Bronchial epithelial cell (primary cell): ENCODE results near the gene SGTA. TPM values are rescaled to one million over a fixed set of nuclear protein-coding genes. Genes with fewer than 3 reads are reported as not detected.

ENCODE experiments used
- DNase-seq: peaks from one replicate; pipeline ENCODE4 v3.0.0-alpha.2; 2010; ENCODE audit warnings: low read depth
- FAIRE-seq: peaks from 2 replicates; lab custom pipeline; 2011; peaks lifted over from hg19 to GRCh38; lab: Jason Lieb, UNC
- H3K27me3 ChIP-seq: 2 replicates; pipeline ENCODE4 v1.5.1; 2011; ENCODE audit warnings: low read length; ENCODE audit not compliant: control insufficient read depth, insufficient read depth
- H3K36me3 ChIP-seq: 2 replicates; pipeline ENCODE4 v1.5.1; 2011; ENCODE audit warnings: low read length; ENCODE audit not compliant: control insufficient read depth, insufficient read depth
- H3K4me3 ChIP-seq: 2 replicates; pipeline ENCODE4 v1.5.1; 2011; ENCODE audit warnings: mild to moderate bottlenecking, low read depth, low read length, control low read depth
- CTCF ChIP-seq: IDR thresholded peaks from 2 replicates; pipeline ENCODE4 v1.5.1; 2011; ENCODE audit warnings: mild to moderate bottlenecking, moderate library complexity, low read length, control low read depth, inconsistent platforms; ENCODE audit not compliant: insufficient read depth, severe bottlenecking
- total RNA-seq: library from RNA; depleted of rRNA; stranded (reverse); fragments of >200 nt; gene quantifications from 2 replicates; pipeline ENCODE4 v1.2.1, GENCODE V29; 2014

The SGTA gene
- total RNA-seq, 1 donor from 2014 or later = 19.7 TPM

DNA sequence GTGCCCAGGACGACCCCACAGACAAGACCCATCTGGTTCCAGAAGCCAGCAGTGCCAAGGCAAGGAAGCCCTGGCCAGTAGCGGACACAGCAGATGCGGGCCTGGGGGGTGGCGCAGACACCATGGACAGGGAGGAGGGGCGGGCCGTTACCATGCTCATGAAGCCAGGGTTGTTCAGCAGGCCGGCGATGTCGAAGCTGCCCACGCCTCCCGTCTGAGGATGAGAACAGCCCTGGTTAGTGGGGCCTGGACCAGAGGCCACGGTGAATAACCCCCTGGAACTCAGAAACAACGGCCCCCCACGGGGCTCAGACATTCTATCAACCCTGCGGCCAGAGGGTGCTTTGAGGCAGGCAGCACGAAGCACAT lies 21.8 kb downstream of the SGTA start:
- FAIRE-seq (no peak), DNase-seq (no peak)
- Histone ChIP-seq H3K27me3 (no peaks in the 10 kb centered on the region), H3K36me3 (peaks cover 28% of the 10 kb centered on the region), H3K4me3 (no peak overlapping the region)
- no peak for TF ChIP-seq CTCF

DNA sequence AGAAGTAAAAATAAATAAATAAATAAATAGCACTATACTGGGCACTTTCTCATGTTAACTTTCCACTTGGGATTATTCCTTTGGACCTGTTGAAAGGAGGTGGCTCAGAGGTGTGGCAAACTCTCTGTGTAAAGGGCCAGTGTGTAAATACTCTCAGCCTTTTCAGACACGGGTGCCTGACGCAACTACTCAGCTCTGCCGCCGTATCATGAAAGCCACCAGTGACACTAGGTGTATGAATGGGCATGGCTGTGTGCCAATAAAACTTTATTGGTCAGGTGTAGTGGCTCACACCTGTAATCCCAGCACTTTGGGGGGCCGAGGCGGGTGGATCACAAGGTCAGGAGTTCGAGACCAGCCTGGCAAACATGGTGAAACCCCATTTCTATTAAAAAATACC lies 23.1 kb downstream of the SGTA start:
- no peak for FAIRE-seq

DNA sequence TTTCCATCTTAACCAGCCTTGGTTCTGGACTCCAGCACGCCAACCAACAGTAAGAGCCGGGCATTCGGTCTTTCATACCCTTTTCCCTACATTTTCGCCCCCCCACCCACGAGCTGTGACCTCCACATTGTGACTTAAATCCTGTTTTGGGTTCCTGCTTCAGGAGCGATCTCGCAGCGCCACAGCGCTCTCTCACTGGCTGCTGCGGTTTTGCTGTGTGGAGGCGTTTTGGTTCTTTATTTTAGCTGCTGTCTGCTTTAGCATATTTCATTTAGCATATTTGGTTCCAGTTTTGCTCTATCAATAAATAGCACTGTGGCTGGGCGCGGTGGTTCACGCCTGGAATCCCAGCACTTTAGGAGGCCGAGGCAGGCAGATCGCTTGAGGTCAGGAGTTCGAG lies 23.7 kb downstream of the SGTA start:
- Histone ChIP-seq H3K27me3 (no peaks in the 10 kb centered on the region), H3K36me3 (peaks cover 28% of the 10 kb centered on the region), H3K4me3 (no peak overlapping the region)
- DNase-seq (no peak), FAIRE-seq (peak; percentile 68)
- no peak for TF ChIP-seq CTCF

More for the DNA sequence above, 23.1 kb downstream of the SGTA start:
- TF ChIP-seq CTCF = no peak
- DNase-seq = no peak
- peaks cover 29% of the 10 kb centered on the region for H3K36me3 ChIP-seq
- no peaks in the 10 kb centered on the region for H3K27me3 ChIP-seq
- no peak overlapping the region for H3K4me3 ChIP-seq

- FAIRE-seq (peak; percentile 55), DNase-seq (no peak)
- H3K27me3 ChIP-seq = no peaks in the 10 kb centered on the region
- peaks cover 28% of the 10 kb centered on the region for H3K36me3 ChIP-seq
- no peak for TF ChIP-seq CTCF
- no peak overlapping the region for H3K4me3 ChIP-seq
These were observed 24.3 kb downstream of the SGTA start for GRCh38 chr19:2758601-2759313.

GRCh38 chr19:2756921-2757881 lies 25.9 kb downstream of the SGTA start:
- FAIRE-seq = no peak
- H3K36me3 ChIP-seq = peaks cover 19% of the 10 kb centered on the region
- DNase-seq = no peak

More at GRCh38 chr19:2756921-2757881, 25.9 kb downstream of the SGTA start:
- no peak for TF ChIP-seq CTCF
- H3K4me3 ChIP-seq = no peak overlapping the region
- H3K27me3 ChIP-seq = no peaks in the 10 kb centered on the region
